Osteoblast (primary cell): ENCODE data around the gene EMC9. TPM values are rescaled to one million over a fixed set of nuclear protein-coding genes. Genes with fewer than 3 reads are reported as not detected.

Experiments
- DNase-seq: peaks from one replicate; pipeline ENCODE4 v3.0.0; 2011; ENCODE audit warnings: low spot score, mixed read lengths; ENCODE audit not compliant: insufficient read length; ENCODE audit errors: missing footprints
- H2AFZ ChIP-seq: 2 replicates; pipeline ENCODE4 v1.6.0; 2011; ENCODE audit warnings: mild to moderate bottlenecking, low read length
- H3K27ac ChIP-seq: 2 replicates; pipeline ENCODE4 v1.5.1; 2011; ENCODE audit warnings: mild to moderate bottlenecking, low read depth, low read length, moderate library complexity
- H3K27me3 ChIP-seq: 2 replicates; pipeline ENCODE4 v1.6.0; 2012; ENCODE audit warnings: mild to moderate bottlenecking, control low read depth, inconsistent platforms, low read length, moderate library complexity; ENCODE audit not compliant: insufficient read depth
- H3K36me3 ChIP-seq: 2 replicates; pipeline ENCODE4 v1.5.1; 2011; ENCODE audit warnings: mild to moderate bottlenecking, low read length, control low read depth, moderate library complexity; ENCODE audit not compliant: insufficient read depth
- H3K4me1 ChIP-seq: 2 replicates; pipeline ENCODE4 v1.5.1; 2011; ENCODE audit warnings: mild to moderate bottlenecking, low read length, control low read depth, moderate library complexity; ENCODE audit not compliant: insufficient read depth
- H3K4me2 ChIP-seq: 2 replicates; pipeline ENCODE4 v1.6.0; 2011; ENCODE audit warnings: mild to moderate bottlenecking, low read length; ENCODE audit not compliant: insufficient read depth
- H3K4me3 ChIP-seq: fragments of 200-600 bp; sonication (generic); 3 replicates; pipeline ENCODE4 v1.5.1; 2012; ENCODE audit warnings: mild to moderate bottlenecking, low read length, inconsistent platforms; ENCODE audit not compliant: insufficient read depth
- H3K79me2 ChIP-seq: 2 replicates; pipeline ENCODE4 v1.6.0; 2012; ENCODE audit warnings: mild to moderate bottlenecking, low read length, control low read depth, inconsistent platforms; ENCODE audit not compliant: insufficient read depth
- H3K9me3 ChIP-seq: 2 replicates; pipeline ENCODE4 v1.5.1; 2011; ENCODE audit warnings: low read depth, low read length, control low read depth
- H4K20me1 ChIP-seq: 2 replicates; pipeline ENCODE4 v1.6.0; 2012; ENCODE audit warnings: mild to moderate bottlenecking, low read length, control low read depth; ENCODE audit not compliant: insufficient read depth
- total RNA-seq: library from RNA; depleted of rRNA; stranded (reverse); fragments of >200 nt; gene quantifications from 2 replicates; pipeline ENCODE4 v1.2.3, GENCODE V29; 2012
- TF ChIP-seq, protein P1 (sequence below): IDR thresholded peaks from 2 replicates; pipeline ENCODE4 v1.5.1; 2011; ENCODE audit warnings: mild to moderate bottlenecking, low read depth, low read length, moderate library complexity; ENCODE audit errors: extremely low read depth

EMC9 gene
- total RNA-seq, 1 donor = 6.9 TPM

DNA sequence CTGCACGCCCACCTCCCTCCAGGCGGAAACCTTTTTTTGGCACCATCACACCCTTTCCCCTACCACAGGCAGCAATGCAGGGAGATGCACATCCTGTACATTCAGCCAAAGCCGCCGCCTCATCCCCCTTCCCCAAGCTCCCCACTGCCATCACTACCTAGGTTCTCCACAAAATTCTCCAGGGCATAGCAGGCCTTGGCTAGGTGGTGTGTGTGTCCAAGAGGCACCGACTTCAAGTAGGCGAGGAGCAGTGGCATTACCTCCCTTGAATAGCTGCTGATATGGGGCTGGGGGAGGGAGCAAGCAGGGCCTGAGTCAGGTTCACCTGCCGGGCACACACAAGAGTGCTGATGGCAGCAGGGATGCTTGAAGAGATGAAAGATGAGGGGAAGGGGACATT, 43.6 kb upstream of the EMC9 start:
- Histone ChIP-seq H3K4me2 (no peak overlapping the region), H3K4me3 (no peak overlapping the region), H2AFZ (no peak overlapping the region), H4K20me1 (peaks cover 4% of the 10 kb centered on the region), H3K27ac (no peak overlapping the region), H3K36me3 (peaks cover 61% of the 10 kb centered on the region), H3K4me1 (peaks cover 15% of the 10 kb centered on the region), H3K9me3 (no peaks in the 10 kb centered on the region), H3K79me2 (peaks cover 25% of the 10 kb centered on the region), H3K27me3 (no peaks in the 10 kb centered on the region)
- TF ChIP-seq, protein P1, sequence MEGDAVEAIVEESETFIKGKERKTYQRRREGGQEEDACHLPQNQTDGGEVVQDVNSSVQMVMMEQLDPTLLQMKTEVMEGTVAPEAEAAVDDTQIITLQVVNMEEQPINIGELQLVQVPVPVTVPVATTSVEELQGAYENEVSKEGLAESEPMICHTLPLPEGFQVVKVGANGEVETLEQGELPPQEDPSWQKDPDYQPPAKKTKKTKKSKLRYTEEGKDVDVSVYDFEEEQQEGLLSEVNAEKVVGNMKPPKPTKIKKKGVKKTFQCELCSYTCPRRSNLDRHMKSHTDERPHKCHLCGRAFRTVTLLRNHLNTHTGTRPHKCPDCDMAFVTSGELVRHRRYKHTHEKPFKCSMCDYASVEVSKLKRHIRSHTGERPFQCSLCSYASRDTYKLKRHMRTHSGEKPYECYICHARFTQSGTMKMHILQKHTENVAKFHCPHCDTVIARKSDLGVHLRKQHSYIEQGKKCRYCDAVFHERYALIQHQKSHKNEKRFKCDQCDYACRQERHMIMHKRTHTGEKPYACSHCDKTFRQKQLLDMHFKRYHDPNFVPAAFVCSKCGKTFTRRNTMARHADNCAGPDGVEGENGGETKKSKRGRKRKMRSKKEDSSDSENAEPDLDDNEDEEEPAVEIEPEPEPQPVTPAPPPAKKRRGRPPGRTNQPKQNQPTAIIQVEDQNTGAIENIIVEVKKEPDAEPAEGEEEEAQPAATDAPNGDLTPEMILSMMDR = no peak
- no peak for DNase-seq

DNA sequence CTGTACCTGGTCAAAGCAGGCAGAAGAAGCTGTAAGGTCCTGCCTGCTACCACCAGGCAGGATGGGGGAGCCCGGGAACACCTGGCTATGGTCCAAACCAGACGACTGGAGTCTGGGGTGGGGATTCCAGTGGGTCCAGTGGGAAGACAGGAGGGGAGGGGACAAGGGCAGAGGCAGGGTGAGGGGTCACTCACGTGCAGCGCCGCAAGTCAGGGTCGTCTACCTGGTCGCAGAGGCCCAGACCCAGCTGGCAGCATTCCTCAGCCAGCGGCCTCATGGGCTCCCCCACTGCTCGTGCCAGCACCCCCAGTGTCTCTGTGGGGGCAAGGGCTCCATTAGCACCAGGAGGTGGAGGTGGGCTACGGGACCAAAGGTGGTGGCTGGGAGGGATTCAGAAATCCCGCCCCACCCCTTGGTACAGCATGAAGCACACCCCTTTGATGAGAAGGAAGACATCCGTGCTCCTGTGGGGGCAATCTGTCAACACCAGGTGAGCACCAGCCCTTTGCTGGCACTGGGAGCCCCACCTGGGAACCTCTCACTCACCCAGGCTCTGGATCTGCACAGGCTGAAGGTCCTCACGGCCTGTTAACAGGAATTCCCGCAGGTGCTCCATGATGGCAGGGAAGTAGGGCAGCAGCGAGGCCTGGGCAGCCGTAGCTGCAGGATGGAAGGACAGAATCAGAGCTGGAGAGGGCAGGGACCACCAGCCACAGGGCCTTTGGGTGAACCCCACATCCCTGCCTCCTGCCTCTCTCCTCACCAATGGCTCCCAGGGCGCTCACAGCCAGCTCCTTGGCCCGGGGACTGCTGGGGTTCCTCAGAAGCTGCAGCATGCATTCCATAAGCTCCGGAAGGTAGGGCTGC, 42.9 kb upstream of the EMC9 start:
- Histone ChIP-seq H3K27me3 (no peaks in the 10 kb centered on the region), H3K79me2 (peaks cover 25% of the 10 kb centered on the region), H3K4me3 (no peak overlapping the region), H3K4me2 (no peak overlapping the region), H2AFZ (no peak overlapping the region), H4K20me1 (peaks cover 4% of the 10 kb centered on the region), H3K36me3 (peaks cover 66% of the 10 kb centered on the region), H3K27ac (no peak overlapping the region), H3K4me1 (peaks cover 18% of the 10 kb centered on the region), H3K9me3 (no peaks in the 10 kb centered on the region)
- no peak for DNase-seq
- TF ChIP-seq, protein P1 = no peak

DNA sequence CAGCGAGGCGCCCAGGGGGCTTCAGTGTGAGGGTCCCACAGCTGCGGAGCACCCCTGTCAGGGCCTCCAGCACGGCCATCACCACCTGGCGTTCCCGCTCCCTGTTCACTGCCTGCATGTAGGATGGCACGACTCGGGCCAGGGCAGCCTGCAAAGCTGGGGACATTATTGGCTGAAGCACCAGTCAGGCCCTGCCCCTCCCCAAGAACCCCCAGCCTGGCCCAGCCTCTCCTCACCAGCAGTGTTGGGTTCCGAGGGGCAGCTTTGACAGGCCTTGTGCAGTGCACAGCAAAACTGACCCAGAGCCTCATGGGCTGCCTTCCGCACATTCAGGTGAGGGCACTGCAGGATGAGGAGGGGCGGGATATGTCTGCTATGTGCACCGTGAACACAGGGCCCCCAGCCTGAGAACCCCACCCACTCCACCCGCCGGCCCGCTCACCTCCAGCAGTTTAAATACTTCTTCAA, 41.7 kb upstream of the EMC9 start:
- H3K27me3 ChIP-seq = no peaks in the 10 kb centered on the region
- TF ChIP-seq, protein P1 = no peak
- no peak overlapping the region for H2AFZ ChIP-seq
- no peak overlapping the region for H3K4me2 ChIP-seq
- H3K9me3 ChIP-seq = no peaks in the 10 kb centered on the region
- no peak overlapping the region for H3K27ac ChIP-seq
- peaks cover 4% of the 10 kb centered on the region for H4K20me1 ChIP-seq
- H3K79me2 ChIP-seq = peaks cover 21% of the 10 kb centered on the region
- H3K4me1 ChIP-seq = peaks cover 14% of the 10 kb centered on the region
- peaks cover 77% of the 10 kb centered on the region for H3K36me3 ChIP-seq
- no peak for DNase-seq
- no peak overlapping the region for H3K4me3 ChIP-seq

GRCh38 chr14:24182110-24182882, 40.9 kb upstream of the EMC9 start:
- H3K79me2 ChIP-seq = peaks cover 14% of the 10 kb centered on the region
- H3K27me3 ChIP-seq = no peaks in the 10 kb centered on the region
- peaks cover 7% of the 10 kb centered on the region for H3K4me1 ChIP-seq
- H3K36me3 ChIP-seq = peaks cover 80% of the 10 kb centered on the region
- TF ChIP-seq, protein P1 = no peak
- peaks cover 4% of the 10 kb centered on the region for H4K20me1 ChIP-seq
- peak; percentile 74 for DNase-seq
- H3K9me3 ChIP-seq = no peaks in the 10 kb centered on the region
- H2AFZ ChIP-seq = no peak overlapping the region
- H3K4me3 ChIP-seq = no peak overlapping the region
- no peak overlapping the region for H3K4me2 ChIP-seq
- H3K27ac ChIP-seq = no peak overlapping the region
